ENCODE data around the gene BRS3.

The BRS3 gene

DNA sequence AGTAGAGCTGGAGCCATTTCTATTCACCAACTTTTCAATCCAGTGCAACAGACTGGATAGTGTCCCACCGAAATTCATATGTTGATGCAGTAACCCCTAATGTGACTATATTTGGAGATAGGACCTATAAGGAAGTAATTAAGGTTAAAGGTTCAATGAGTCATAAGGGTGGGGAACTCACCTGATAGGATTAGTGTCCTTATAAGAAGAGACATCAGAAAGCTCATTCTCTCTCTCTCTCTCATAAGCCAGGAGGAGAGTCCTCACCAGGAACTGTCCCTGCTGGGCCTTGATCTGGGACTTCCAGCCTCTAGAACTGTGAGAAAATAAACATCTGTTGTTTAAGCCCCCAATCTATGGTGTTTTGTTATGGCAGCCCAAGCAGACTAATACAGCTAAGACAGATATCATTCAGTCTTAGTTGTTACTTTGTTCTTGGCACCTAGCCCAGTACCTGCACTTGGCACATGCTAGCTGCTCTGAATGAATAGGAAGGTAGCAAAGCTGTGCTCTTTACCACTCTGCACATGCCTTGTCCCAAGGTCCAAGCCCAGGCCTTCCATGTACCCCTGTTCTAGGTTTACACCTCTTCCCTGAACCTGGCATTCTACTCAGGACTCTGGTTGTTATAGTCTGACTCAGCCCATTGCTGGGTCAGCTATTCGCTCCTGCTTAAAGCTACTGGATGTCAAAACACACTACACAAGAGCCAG is 19.2 kb upstream of the BRS3 start:
- DNase-seq (ENCODE audit: low read depth): peak; percentile 11
- H3K4me3 ChIP-seq (ENCODE audit: low read depth, low read length): no peak overlapping the region
- TF ChIP-seq, protein P1, sequence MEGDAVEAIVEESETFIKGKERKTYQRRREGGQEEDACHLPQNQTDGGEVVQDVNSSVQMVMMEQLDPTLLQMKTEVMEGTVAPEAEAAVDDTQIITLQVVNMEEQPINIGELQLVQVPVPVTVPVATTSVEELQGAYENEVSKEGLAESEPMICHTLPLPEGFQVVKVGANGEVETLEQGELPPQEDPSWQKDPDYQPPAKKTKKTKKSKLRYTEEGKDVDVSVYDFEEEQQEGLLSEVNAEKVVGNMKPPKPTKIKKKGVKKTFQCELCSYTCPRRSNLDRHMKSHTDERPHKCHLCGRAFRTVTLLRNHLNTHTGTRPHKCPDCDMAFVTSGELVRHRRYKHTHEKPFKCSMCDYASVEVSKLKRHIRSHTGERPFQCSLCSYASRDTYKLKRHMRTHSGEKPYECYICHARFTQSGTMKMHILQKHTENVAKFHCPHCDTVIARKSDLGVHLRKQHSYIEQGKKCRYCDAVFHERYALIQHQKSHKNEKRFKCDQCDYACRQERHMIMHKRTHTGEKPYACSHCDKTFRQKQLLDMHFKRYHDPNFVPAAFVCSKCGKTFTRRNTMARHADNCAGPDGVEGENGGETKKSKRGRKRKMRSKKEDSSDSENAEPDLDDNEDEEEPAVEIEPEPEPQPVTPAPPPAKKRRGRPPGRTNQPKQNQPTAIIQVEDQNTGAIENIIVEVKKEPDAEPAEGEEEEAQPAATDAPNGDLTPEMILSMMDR (IDR thresholded peaks at IDR 0.05; ENCODE audit: control insufficient read depth, extremely low read depth, insufficient read depth): no peak

DNA sequence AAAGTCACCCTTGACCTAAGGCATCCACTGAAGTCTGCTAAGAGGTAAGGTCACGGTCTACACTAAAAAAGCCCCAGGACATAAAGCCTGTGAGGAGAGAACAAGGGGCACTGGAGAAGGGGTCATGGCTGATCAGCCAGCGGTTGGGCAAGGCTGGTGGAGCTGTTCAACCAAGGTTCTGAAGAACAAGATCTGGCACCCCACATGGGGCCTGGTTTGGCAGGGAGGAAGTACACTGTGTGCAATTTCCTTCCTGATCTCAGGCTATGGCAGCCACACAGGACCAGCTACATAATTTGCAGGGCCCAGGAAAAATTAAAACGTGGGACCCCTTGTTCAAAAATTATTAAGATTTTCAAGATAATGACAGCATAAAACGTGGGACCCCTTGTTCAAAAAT is 14.1 kb upstream of the BRS3 start:
- no peak for DNase-seq (ENCODE audit: low read depth)
- H3K4me3 ChIP-seq (ENCODE audit: low read depth, low read length): no peak overlapping the region
- TF ChIP-seq, protein P1 (IDR thresholded peaks at IDR 0.05; ENCODE audit: control insufficient read depth, extremely low read depth, insufficient read depth): no peak

DNA sequence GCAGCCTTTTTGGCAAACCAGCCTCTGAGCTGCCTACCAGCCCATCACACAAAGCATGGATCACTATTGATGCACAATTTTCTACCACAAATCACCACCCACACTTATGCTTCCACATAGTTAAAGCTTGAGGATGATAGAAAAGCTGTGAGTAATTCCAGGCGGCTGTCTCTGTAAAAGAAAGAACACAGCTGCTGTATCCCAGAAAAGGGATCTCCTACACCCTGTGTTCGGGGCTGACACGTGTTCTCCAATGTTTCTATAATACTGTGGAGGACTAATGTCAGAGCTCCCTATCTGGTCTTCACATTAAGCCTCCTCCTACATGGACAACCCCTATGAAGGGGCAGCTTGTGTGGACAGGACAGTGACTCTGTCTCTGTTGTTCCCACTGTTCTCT is 12.5 kb upstream of the BRS3 start:
- no peak for DNase-seq (ENCODE audit: low read depth)
- no peak overlapping the region for H3K4me3 ChIP-seq (ENCODE audit: low read depth, low read length)
- TF ChIP-seq, protein P1 (IDR thresholded peaks at IDR 0.05; ENCODE audit: control insufficient read depth, extremely low read depth, insufficient read depth): no peak

DNA sequence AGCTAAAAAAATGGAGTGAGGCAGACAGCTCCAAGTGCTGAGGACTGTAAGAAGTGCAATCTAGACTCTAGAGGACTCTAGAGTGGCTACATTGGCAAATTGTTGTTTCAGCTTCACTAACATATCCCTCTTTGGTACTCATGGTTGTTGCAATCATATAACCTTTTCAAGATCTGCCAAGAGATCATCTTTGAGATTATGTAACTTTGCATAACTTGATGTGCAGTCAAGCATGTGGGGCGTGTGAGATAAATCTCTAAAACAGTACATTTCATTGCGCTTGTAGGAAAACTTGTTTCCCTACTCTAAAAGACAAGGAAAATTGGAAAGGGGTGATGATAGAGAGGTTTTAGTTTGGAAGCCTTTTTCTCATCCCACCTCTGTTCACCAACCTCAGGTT is 11.2 kb upstream of the BRS3 start:
- DNase-seq (ENCODE audit: low read depth): no peak
- no peak overlapping the region for H3K4me3 ChIP-seq (ENCODE audit: low read depth, low read length)
- TF ChIP-seq, protein P1 (IDR thresholded peaks at IDR 0.05; ENCODE audit: control insufficient read depth, extremely low read depth, insufficient read depth): no peak

DNA sequence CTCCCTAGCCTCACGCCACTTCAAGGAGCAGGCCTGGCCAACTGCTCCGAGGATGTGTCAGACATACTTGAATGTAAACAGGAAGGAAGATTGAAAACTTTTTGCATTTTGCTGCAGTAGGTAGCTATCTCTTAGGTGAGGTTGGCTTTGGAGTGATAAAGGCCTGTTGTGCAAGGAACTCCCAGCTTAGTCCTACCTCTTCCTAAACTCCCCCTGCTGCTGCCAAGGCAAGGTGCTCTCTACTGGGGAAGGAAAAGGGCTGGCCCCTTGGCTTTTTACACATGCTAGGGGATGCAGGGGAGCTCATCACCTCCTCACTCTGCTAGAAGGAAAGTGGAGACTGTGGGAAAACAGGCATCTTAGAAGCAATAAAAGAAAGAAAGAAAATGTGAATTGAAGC is 10.7 kb upstream of the BRS3 start:
- no peak for DNase-seq (ENCODE audit: low read depth)
- no peak overlapping the region for H3K4me3 ChIP-seq (ENCODE audit: low read depth, low read length)
- TF ChIP-seq, protein P1 (IDR thresholded peaks at IDR 0.05; ENCODE audit: control insufficient read depth, extremely low read depth, insufficient read depth): no peak

DNA sequence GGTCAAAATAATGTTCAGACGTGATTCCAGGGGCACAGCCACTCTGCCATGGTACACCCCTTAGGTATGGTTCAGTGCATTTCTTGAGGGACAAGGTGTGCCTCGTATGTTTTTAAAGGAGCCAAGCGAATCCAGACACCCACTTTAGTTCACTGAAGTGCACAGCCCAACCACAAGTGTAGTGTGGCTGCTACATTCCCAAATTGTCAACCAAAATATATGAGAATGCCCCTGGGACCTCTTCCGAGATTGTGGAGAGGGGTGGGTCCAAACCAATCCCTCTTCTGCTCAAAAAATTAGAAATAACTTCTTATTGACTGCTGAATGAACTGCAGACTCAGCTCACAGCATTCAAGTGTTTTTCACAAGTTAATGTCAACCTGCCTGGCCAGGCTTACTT is 7.4 kb upstream of the BRS3 start:
- TF ChIP-seq, protein P1 (IDR thresholded peaks at IDR 0.05; ENCODE audit: control insufficient read depth, extremely low read depth, insufficient read depth): no peak
- H3K4me3 ChIP-seq (ENCODE audit: low read depth, low read length): no peak overlapping the region
- no peak for DNase-seq (ENCODE audit: low read depth)

DNA sequence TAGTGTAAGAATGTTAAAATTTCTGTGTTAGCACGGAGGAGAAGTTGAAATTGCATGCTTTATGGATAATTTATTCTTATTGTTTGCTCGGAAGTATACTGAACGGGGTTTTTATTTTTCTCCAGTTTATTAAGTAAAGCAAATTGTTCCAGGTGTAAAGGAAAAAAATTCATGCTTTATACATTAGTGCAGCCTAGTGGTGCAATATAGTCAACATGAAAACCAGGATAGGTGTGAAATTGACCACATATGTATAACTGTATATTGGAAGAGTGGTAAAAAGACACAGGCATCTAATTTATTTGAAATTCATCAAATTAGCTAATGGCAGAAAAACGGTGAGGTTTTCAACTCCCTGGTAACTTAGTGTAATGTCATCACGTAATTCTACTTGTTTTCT is 959 bp downstream of the BRS3 start:
- TF ChIP-seq, protein P1 (IDR thresholded peaks at IDR 0.05; ENCODE audit: control insufficient read depth, extremely low read depth, insufficient read depth): peak; percentile 29
- H3K4me3 ChIP-seq (ENCODE audit: low read depth, low read length): no peak overlapping the region
- DNase-seq (ENCODE audit: low read depth): no peak

Data from LNCaP clone FGC (cell line).